ENCODE data around the gene KRTAP9-3.

DNA sequence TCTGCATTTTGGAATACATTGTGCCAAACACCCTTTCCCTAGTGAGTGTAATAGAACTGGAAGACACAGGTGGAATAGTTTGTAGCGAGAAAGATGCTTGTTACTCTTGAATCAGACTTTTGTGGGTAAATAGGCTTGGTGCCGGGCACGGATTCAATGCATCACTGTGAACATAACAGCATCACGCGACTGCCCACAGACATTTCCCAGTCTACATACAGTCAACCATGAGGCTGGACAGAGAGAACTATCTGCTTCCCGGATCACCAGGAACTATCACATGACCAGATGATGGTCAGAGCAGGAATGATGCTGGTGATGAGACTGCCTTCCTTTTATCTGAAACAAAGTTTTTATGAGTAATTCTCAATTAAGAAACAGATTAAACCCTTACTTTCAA is 6.2 kb upstream of the KRTAP9-3 start:
- TF ChIP-seq, protein P1, sequence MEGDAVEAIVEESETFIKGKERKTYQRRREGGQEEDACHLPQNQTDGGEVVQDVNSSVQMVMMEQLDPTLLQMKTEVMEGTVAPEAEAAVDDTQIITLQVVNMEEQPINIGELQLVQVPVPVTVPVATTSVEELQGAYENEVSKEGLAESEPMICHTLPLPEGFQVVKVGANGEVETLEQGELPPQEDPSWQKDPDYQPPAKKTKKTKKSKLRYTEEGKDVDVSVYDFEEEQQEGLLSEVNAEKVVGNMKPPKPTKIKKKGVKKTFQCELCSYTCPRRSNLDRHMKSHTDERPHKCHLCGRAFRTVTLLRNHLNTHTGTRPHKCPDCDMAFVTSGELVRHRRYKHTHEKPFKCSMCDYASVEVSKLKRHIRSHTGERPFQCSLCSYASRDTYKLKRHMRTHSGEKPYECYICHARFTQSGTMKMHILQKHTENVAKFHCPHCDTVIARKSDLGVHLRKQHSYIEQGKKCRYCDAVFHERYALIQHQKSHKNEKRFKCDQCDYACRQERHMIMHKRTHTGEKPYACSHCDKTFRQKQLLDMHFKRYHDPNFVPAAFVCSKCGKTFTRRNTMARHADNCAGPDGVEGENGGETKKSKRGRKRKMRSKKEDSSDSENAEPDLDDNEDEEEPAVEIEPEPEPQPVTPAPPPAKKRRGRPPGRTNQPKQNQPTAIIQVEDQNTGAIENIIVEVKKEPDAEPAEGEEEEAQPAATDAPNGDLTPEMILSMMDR (IDR thresholded peaks at IDR 0.05): no peak
- no peak for TF ChIP-seq POLR2A (IDR thresholded peaks at IDR 0.05)
